GM12891 (cell line): ENCODE results near the gene LPCAT3.

Experiments
- POLR2A ChIP-seq: IDR thresholded peaks from 2 replicates; pipeline ENCODE4 v1.6.1; 2011; ENCODE audit warnings: low read depth, low read length, control low read depth
- POLR2AphosphoS5 ChIP-seq: IDR thresholded peaks from 2 replicates; pipeline ENCODE4 v1.6.1; 2011; ENCODE audit warnings: low read depth, low read length, control low read depth
- TAF1 ChIP-seq: IDR thresholded peaks from 2 replicates; pipeline ENCODE4 v1.6.1; 2011; ENCODE audit warnings: low read depth, low read length, control low read depth

GRCh38 chr12:6934110-6934509, 84.2 kb downstream of the LPCAT3 start:
- TF ChIP-seq TAF1 (no peak), POLR2AphosphoS5 (no peak), POLR2A (no peak)
